WTC11 (cell line): Measurements from ENCODE around the gene SEL1L3. TPM values are rescaled to one million over a fixed set of nuclear protein-coding genes. Genes with fewer than 3 reads are reported as not detected.

Source experiments
- ATAC-seq: fragments of 200-7000 bp; cut with Tn5 transposase; 2 replicates; pipeline ENCODE4 v1.10.0; 2021; ENCODE audit warnings: mild to moderate bottlenecking, moderate library complexity
- CTCF ChIA-PET: fragments of 300-600 bp; sonication (Branson Sonifier 250); formaldehyde crosslinking; loops from one replicate; lab custom pipeline; 2021; ENCODE audit warnings: antibody characterized with exemption; lab: Charles Lee
- POLR2A ChIA-PET: fragments of 350-600 bp; sonication (Branson Sonifier 250); formaldehyde crosslinking; loops from one replicate; lab custom pipeline; 2021; ENCODE audit warnings: antibody characterized with exemption; lab: Charles Lee
- DNase-seq: peaks from one replicate; pipeline ENCODE4 v3.0.0; 2021; ENCODE audit warnings: low spot score
- H3K27ac Mint-ChIP-seq: 2 replicates; pipeline ENCODE4 v1.8.0; 2021; ENCODE audit warnings: mixed read lengths
- H3K27me3 Mint-ChIP-seq: 2 replicates; pipeline ENCODE4 v1.8.0; 2021; ENCODE audit warnings: low read depth, mild to moderate bottlenecking, moderate library complexity, mixed read lengths
- H3K36me3 Mint-ChIP-seq: 2 replicates; pipeline ENCODE4 v1.8.0; 2021; ENCODE audit warnings: mixed read lengths
- H3K4me1 Mint-ChIP-seq: 2 replicates; pipeline ENCODE4 v1.8.0; 2022; ENCODE audit warnings: mixed read lengths
- H3K4me3 Mint-ChIP-seq: 2 replicates; pipeline ENCODE4 v1.8.0; 2021; ENCODE audit warnings: mild to moderate bottlenecking, moderate library complexity, mixed read lengths
- H3K9me3 Mint-ChIP-seq: 2 replicates; pipeline ENCODE4 v1.8.0; 2021; ENCODE audit warnings: mixed read lengths
- CBFB ChIP-seq: sonication (generic); formaldehyde crosslinking; IDR thresholded peaks from 2 replicates; pipeline ENCODE4 v1.8.1; 2022; ENCODE audit warnings: mild to moderate bottlenecking, low read depth, missing genetic modification reagents
- CREB1 ChIP-seq: sonication (generic); formaldehyde crosslinking; IDR thresholded peaks from 2 replicates; pipeline ENCODE4 v1.8.0; 2023; ENCODE audit warnings: mild to moderate bottlenecking, missing genetic modification reagents
- EMX1 ChIP-seq: fragments of 250-450 bp; sonication (Bioruptor Pico); IDR thresholded peaks from 2 replicates; pipeline ENCODE4 v1.8.0; 2021; ENCODE audit warnings: mild to moderate bottlenecking
- JUN ChIP-seq: sonication (generic); formaldehyde crosslinking; IDR thresholded peaks from 2 replicates; pipeline ENCODE4 v1.8.0; 2023; ENCODE audit warnings: mild to moderate bottlenecking, missing genetic modification reagents
- MXD4 ChIP-seq: fragments of 250-450 bp; sonication (Bioruptor Pico); IDR thresholded peaks from 2 replicates; pipeline ENCODE4 v1.8.0; 2021; ENCODE audit warnings: mild to moderate bottlenecking, moderate library complexity, borderline replicate concordance
- MYBL2 ChIP-seq: sonication (generic); formaldehyde crosslinking; IDR thresholded peaks from 2 replicates; pipeline ENCODE4 v1.8.1; 2023; ENCODE audit warnings: mild to moderate bottlenecking, moderate library complexity, missing genetic modification reagents
- OVOL2 ChIP-seq: fragments of 250-450 bp; sonication (Bioruptor Pico); IDR thresholded peaks from 2 replicates; pipeline ENCODE4 v1.9.0; 2021; ENCODE audit warnings: mild to moderate bottlenecking, borderline replicate concordance
- SMAD3 ChIP-seq: sonication (generic); formaldehyde crosslinking; IDR thresholded peaks from 2 replicates; pipeline ENCODE4 v1.8.0; 2022; ENCODE audit warnings: missing genetic modification reagents, mild to moderate bottlenecking, borderline replicate concordance
- SMAD4 ChIP-seq: sonication (generic); formaldehyde crosslinking; IDR thresholded peaks from 2 replicates; pipeline ENCODE4 v1.8.0; 2022; ENCODE audit warnings: mild to moderate bottlenecking, missing genetic modification reagents
- TEAD1 ChIP-seq: sonication (generic); formaldehyde crosslinking; IDR thresholded peaks from 2 replicates; pipeline ENCODE4 v1.8.0; 2022; ENCODE audit warnings: mild to moderate bottlenecking, missing genetic modification reagents
- TP53 ChIP-seq: sonication (generic); formaldehyde crosslinking; IDR thresholded peaks from 2 replicates; pipeline ENCODE4 v1.8.1; 2023; ENCODE audit warnings: mild to moderate bottlenecking, missing genetic modification reagents
- ZNF232 ChIP-seq: sonication (generic); formaldehyde crosslinking; IDR thresholded peaks from 2 replicates; pipeline ENCODE4 v1.8.0; 2022; ENCODE audit warnings: mild to moderate bottlenecking, missing genetic modification reagents
- total RNA-seq: library from RNA; stranded (reverse); gene quantifications from 3 replicates; pipeline ENCODE4 v1.2.3, GENCODE V29; 2021
- TF ChIP-seq, protein P1 (sequence below): fragments of 250-450 bp; sonication (Bioruptor Pico); IDR thresholded peaks from 2 replicates; pipeline ENCODE4 v1.9.0; 2021; ENCODE audit warnings: moderate library complexity, mild to moderate bottlenecking, inconsistent platforms, borderline replicate concordance
- TF ChIP-seq, protein P2 (sequence below): sonication (generic); formaldehyde crosslinking; IDR thresholded peaks from 2 replicates; pipeline ENCODE4 v1.8.0; 2023; ENCODE audit warnings: missing genetic modification reagents
- TF ChIP-seq, protein P3 (sequence below): sonication (generic); formaldehyde crosslinking; IDR thresholded peaks from 2 replicates; pipeline ENCODE4 v1.8.1; 2023; ENCODE audit warnings: mild to moderate bottlenecking, missing genetic modification reagents, moderate library complexity
- TF ChIP-seq, protein P4 (sequence below): fragments of 250-450 bp; sonication (Bioruptor Pico); IDR thresholded peaks from 2 replicates; pipeline ENCODE4 v1.8.0; 2021; ENCODE audit warnings: mild to moderate bottlenecking
- TF ChIP-seq, protein P5 (sequence below): sonication (generic); formaldehyde crosslinking; IDR thresholded peaks from 2 replicates; pipeline ENCODE4 v1.8.1; 2022; ENCODE audit warnings: missing genetic modification reagents, borderline replicate concordance
- TF ChIP-seq, protein P6 (sequence below): sonication (generic); formaldehyde crosslinking; IDR thresholded peaks from 2 replicates; pipeline ENCODE4 v1.8.0; 2022; ENCODE audit warnings: mild to moderate bottlenecking, missing genetic modification reagents
- TF ChIP-seq, protein P7 (sequence below): sonication (generic); formaldehyde crosslinking; IDR thresholded peaks from 2 replicates; pipeline ENCODE4 v1.8.1; 2023; ENCODE audit warnings: mild to moderate bottlenecking, moderate library complexity, missing genetic modification reagents
- TF ChIP-seq, protein P8 (sequence below): fragments of 250-450 bp; sonication (Bioruptor Pico); IDR thresholded peaks from 2 replicates; pipeline ENCODE4 v1.9.0; 2021; ENCODE audit warnings: mild to moderate bottlenecking

SEL1L3 gene
- total RNA-seq, 1 experiment from 2014 or later, result 31.5 TPM

DNA sequence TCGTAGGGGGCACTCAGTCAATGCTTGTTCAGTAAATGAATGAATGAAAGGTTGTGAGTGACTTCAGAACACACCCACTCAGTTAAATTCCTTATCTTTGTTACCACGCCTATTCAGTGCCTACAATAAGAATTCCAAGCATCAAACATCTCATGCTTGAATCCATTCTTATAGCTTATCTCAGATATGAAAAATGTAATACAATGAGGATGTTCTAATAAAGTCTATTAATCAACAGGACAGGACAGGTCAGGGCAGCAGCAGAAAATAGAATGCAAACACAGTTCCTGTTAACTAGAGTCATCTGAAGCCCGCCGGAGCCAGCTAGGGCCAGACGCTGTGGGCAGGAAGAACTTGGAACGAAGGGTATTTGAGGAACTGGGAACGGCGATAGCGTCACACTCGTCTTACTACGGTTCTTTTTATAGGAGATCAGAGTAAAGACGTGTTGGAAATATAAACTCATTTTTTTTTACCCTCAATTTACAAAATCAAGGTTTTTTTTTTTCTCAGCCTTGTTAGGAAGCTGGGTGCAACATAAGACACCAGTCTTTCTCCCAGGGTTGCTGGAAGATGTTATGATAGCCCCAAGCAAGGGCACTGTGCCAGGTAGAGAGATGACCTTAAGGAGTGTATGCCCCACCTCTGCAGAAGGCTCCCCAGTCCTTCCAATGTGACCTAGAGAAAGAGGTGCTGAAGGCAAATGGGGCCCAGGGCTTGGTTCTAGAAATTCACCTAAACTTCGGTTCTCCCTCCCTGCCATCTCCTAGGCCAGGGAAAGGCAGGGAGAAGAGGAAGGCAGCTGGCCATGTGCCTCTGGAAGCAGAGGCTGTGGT lies 48.3 kb downstream of the SEL1L3 start:
- ChIA-PET POLR2A (no interaction called here), CTCF (interaction anchor here (1.0 kb wide), 1 partner anchor 22 kb away, joined by 4 read pairs; no protein-coding TSS in a partner anchor)
- Mint-ChIP-seq H3K9me3 (no peaks in the 10 kb centered on the region), H3K4me1 (peaks cover 29% of the 10 kb centered on the region), H3K4me3 (no peak overlapping the region), H3K27me3 (peaks cover 29% of the 10 kb centered on the region), H3K36me3 (peaks cover 36% of the 10 kb centered on the region), H3K27ac (no peak overlapping the region)
- TF ChIP-seq TP53 (CRISPR knock-in tag) (no peak), CBFB (CRISPR knock-in tag) (no peak), CREB1 (CRISPR knock-in tag) (no peak), SMAD3 (CRISPR knock-in tag) (no peak)
- TF ChIP-seq, protein P1, sequence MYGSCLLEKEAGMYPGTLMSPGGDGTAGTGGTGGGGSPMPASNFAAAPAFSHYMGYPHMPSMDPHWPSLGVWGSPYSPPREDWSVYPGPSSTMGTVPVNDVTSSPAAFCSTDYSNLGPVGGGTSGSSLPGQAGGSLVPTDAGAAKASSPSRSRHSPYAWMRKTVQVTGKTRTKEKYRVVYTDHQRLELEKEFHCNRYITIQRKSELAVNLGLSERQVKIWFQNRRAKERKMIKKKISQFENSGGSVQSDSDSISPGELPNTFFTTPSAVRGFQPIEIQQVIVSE, result no peak
- TF ChIP-seq, protein P2, sequence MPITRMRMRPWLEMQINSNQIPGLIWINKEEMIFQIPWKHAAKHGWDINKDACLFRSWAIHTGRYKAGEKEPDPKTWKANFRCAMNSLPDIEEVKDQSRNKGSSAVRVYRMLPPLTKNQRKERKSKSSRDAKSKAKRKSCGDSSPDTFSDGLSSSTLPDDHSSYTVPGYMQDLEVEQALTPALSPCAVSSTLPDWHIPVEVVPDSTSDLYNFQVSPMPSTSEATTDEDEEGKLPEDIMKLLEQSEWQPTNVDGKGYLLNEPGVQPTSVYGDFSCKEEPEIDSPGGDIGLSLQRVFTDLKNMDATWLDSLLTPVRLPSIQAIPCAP, result no peak
- TF ChIP-seq, protein P3, sequence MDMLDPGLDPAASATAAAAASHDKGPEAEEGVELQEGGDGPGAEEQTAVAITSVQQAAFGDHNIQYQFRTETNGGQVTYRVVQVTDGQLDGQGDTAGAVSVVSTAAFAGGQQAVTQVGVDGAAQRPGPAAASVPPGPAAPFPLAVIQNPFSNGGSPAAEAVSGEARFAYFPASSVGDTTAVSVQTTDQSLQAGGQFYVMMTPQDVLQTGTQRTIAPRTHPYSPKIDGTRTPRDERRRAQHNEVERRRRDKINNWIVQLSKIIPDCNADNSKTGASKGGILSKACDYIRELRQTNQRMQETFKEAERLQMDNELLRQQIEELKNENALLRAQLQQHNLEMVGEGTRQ (CRISPR knock-in tag), result no peak
- no peak for ATAC-seq
- no peak for DNase-seq

DNA sequence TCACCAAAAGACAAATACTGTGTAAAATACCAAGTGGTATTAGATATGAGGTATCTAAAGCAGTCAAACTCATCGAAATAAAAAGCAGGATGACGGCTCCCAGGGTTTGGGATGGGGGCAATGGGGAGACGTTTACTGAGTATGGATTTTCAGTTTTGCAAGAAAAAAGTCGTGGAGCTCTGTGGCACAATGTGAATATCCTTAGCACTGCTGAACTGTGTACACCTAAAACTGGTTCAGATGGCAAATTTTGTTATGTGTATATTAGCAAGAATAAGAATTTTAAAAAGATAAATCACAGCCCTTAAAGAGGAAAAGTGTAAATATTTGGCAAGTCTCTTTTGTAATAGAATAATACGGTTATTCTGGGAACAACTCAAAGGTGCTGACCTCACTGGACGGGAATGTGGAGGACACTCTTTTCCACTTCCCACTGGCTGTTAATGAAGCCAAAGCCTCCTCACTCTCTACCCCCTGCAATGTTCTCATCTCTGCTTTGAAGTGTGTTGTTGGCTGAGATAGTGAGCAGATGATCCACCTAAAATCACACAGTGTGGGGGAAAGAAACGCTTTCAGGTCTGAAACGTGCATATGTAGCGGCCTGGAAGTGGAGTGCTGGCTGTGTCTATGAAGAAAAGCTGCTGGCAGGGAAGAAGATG lies 49.2 kb downstream of the SEL1L3 start:
- Mint-ChIP-seq H3K9me3 (no peaks in the 10 kb centered on the region), H3K36me3 (peaks cover 27% of the 10 kb centered on the region), H3K27ac (no peak overlapping the region), H3K4me1 (peaks cover 29% of the 10 kb centered on the region), H3K27me3 (peaks cover 29% of the 10 kb centered on the region), H3K4me3 (no peak overlapping the region)
- DNase-seq, result no peak
- no peak; the same call in 1 of the 2 replicates for ATAC-seq
- ChIA-PET CTCF (no interaction called here), POLR2A (interaction anchor here (0.5 kb wide), 1 partner anchor 184 kb away, joined by 6 read pairs; no protein-coding TSS in a partner anchor)
- TF ChIP-seq OVOL2 (CRISPR knock-in tag), result no peak
- no peak for TF ChIP-seq JUN (CRISPR knock-in tag)
- TF ChIP-seq SMAD4, result no peak
- TF ChIP-seq, protein P4, sequence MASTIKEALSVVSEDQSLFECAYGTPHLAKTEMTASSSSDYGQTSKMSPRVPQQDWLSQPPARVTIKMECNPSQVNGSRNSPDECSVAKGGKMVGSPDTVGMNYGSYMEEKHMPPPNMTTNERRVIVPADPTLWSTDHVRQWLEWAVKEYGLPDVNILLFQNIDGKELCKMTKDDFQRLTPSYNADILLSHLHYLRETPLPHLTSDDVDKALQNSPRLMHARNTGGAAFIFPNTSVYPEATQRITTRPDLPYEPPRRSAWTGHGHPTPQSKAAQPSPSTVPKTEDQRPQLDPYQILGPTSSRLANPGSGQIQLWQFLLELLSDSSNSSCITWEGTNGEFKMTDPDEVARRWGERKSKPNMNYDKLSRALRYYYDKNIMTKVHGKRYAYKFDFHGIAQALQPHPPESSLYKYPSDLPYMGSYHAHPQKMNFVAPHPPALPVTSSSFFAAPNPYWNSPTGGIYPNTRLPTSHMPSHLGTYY, result no peak
- TF ChIP-seq, protein P5, sequence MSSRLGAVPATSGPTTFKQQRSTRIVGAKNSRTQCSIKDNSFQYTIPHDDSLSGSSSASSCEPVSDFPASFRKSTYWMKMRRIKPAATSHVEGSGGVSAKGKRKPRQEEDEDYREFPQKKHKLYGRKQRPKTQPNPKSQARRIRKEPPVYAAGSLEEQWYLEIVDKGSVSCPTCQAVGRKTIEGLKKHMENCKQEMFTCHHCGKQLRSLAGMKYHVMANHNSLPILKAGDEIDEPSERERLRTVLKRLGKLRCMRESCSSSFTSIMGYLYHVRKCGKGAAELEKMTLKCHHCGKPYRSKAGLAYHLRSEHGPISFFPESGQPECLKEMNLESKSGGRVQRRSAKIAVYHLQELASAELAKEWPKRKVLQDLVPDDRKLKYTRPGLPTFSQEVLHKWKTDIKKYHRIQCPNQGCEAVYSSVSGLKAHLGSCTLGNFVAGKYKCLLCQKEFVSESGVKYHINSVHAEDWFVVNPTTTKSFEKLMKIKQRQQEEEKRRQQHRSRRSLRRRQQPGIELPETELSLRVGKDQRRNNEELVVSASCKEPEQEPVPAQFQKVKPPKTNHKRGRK, result no peak
- TF ChIP-seq, protein P6, sequence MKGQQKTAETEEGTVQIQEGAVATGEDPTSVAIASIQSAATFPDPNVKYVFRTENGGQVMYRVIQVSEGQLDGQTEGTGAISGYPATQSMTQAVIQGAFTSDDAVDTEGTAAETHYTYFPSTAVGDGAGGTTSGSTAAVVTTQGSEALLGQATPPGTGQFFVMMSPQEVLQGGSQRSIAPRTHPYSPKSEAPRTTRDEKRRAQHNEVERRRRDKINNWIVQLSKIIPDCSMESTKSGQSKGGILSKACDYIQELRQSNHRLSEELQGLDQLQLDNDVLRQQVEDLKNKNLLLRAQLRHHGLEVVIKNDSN (CRISPR knock-in tag), result no peak
- TF ChIP-seq, protein P7, sequence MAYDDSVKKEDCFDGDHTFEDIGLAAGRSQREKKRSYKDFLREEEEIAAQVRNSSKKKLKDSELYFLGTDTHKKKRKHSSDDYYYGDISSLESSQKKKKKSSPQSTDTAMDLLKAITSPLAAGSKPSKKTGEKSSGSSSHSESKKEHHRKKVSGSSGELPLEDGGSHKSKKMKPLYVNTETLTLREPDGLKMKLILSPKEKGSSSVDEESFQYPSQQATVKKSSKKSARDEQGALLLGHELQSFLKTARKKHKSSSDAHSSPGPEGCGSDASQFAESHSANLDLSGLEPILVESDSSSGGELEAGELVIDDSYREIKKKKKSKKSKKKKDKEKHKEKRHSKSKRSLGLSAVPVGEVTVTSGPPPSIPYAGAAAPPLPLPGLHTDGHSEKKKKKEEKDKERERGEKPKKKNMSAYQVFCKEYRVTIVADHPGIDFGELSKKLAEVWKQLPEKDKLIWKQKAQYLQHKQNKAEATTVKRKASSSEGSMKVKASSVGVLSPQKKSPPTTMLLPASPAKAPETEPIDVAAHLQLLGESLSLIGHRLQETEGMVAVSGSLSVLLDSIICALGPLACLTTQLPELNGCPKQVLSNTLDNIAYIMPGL (CRISPR knock-in tag), result no peak
- no peak for TF ChIP-seq EMX1 (CRISPR knock-in tag)
- TF ChIP-seq, protein P8, sequence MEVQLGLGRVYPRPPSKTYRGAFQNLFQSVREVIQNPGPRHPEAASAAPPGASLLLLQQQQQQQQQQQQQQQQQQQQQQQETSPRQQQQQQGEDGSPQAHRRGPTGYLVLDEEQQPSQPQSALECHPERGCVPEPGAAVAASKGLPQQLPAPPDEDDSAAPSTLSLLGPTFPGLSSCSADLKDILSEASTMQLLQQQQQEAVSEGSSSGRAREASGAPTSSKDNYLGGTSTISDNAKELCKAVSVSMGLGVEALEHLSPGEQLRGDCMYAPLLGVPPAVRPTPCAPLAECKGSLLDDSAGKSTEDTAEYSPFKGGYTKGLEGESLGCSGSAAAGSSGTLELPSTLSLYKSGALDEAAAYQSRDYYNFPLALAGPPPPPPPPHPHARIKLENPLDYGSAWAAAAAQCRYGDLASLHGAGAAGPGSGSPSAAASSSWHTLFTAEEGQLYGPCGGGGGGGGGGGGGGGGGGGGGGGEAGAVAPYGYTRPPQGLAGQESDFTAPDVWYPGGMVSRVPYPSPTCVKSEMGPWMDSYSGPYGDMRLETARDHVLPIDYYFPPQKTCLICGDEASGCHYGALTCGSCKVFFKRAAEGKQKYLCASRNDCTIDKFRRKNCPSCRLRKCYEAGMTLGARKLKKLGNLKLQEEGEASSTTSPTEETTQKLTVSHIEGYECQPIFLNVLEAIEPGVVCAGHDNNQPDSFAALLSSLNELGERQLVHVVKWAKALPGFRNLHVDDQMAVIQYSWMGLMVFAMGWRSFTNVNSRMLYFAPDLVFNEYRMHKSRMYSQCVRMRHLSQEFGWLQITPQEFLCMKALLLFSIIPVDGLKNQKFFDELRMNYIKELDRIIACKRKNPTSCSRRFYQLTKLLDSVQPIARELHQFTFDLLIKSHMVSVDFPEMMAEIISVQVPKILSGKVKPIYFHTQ (CRISPR knock-in tag), result no peak
- TF ChIP-seq MXD4 (CRISPR knock-in tag), result no peak
- TF ChIP-seq ZNF232 (CRISPR knock-in tag), result no peak
- TF ChIP-seq MYBL2 (CRISPR knock-in tag), result no peak
- TF ChIP-seq TEAD1 (CRISPR knock-in tag), result no peak
